GM19452 (cell line): ENCODE data around the gene AIM2.
"Not testable (repeated sequence)": the region's sequence is repeated elsewhere in the genome, so short reads cannot be mapped to it uniquely, and the experiment has no call there.

Experiments
- ATAC-seq: cut with Tn5 transposase; IDR thresholded peaks from one replicate; pipeline ENCODE4 v1.9.1; 2021; ENCODE audit not compliant: unreplicated experiment

The AIM2 gene

DNA sequence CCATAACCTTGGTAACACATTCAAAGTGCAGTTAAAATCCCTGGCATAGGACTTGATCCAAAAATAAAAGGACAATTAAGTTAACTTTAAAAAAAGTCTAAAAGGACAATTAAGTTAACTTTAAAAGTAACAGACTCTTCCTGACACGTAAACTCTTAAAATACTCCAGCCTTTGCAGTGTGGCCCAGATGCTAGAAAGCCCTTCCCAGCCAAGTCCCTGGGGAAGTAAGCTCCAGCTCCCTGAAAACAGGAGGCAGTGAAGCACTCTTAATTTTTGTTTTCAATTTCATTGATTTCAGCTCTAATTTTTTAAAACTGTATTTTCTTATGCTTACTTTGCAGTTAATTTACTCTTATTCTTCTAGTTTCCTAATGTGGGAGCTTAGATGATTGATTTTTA, 5.1 kb upstream of the AIM2 start:
- ATAC-seq, result no peak

- no peak for ATAC-seq
Measured at GRCh38 chr1:159079525-159079924, 3.0 kb upstream of the AIM2 start.

GRCh38 chr1:159077120-159077961, 775 bp upstream of the AIM2 start:
- ATAC-seq, result peak; percentile 72

DNA sequence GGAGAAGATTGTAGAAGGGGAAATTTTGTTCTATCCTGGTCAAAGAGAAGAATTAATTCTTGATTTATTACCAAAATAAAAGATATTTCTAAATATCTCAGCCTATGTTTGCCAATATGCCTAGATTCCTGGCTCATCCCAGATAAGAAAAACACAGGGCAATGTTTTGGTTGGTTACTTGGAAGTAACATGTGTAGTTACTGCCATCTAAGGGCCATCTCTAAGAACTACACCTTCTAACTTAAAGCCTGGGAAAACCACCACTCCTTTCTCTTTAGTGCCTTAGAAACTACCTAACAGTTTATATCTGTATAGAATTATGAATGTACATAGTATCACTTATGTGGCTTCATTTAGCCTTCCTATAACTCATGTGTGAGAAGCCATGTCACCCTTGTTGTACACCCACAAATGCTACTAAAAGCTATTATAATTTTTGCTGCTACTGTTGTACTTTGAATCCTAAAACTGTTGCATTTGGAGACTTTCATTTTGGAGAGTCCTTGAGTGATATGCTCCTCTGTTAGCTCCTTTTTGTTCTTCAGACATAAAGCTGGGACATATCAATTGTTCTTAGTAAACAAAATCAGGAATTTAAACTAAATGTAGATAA, 4.5 kb downstream of the AIM2 start:
- ATAC-seq, result no peak

- ATAC-seq, result no peak
Measured at GRCh38 chr1:159068886-159069285, 7.7 kb downstream of the AIM2 start.

GRCh38 chr1:159067699-159068621, 8.6 kb downstream of the AIM2 start:
- peak; percentile 84 for ATAC-seq

DNA sequence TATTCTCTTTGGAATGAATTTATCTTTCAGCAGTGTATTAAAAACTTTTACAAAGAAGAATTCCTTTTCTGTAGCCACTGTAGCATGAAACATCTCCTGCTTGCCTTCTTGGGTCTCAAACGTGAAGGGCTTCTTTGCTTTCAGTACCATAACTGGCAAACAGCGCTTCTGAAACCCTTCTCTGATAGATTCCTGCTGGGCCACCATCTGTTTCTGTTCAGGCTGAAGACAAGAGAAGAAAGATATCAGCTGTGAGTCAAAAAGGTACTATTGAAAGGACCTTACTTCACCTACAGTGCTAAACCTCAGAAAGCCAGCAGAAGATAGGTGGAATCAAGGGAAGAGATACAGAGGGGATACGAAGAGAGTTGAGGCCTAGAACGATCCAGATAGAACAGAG, 10.5 kb downstream of the AIM2 start:
- no peak for ATAC-seq

- no peak for ATAC-seq
Measured at GRCh38 chr1:159065106-159065505, 11.5 kb downstream of the AIM2 start.

- ATAC-seq, result no peak
Measured at GRCh38 chr1:159058751-159059150, 17.8 kb downstream of the AIM2 start.

GRCh38 chr1:159056069-159056698, 20.4 kb downstream of the AIM2 start:
- no peak for ATAC-seq

DNA sequence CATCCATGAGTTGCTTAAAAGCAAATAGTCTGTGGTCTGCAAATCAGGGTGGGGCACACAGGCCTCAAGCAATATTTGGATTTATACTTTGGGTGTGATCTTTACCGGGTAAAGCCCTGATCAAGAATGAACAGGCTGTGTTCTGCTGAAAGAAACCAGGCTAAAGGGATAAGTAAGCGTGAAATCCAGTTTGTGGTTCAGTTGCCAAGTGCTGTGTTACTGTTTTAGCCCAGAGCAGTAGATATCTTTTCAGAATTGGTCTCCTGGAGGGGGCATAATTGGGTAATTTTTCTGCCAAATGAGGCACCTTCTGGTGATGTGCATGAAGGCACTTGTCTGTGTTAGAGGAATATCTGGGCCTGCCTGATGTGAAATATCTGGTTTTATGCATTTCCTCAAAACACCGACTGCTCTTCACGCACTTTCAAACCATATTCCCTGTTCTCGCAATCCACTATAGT, 21.4 kb downstream of the AIM2 start:
- no peak for ATAC-seq

DNA sequence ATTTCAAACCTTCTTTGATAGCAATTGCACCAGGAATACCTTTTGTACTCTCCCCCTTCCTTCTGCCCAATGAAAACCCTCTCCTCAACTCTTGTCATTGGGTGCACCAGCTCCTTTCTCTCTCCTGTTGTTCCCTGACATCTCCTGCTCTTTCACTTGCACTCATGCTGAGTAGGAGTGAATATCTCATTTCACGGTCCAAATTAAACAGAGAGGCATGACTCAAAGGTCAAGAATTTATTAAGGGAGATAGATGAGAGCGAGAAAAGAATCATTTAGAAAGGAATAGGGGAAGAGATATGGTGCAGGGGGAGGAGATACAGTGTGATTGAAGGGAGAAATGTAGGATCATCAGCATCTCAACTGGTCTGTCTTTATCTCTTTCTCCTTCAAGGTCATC, 22.1 kb downstream of the AIM2 start:
- no peak for ATAC-seq

- no peak for ATAC-seq
Measured at GRCh38 chr1:159051436-159051835, 25.1 kb downstream of the AIM2 start.

DNA sequence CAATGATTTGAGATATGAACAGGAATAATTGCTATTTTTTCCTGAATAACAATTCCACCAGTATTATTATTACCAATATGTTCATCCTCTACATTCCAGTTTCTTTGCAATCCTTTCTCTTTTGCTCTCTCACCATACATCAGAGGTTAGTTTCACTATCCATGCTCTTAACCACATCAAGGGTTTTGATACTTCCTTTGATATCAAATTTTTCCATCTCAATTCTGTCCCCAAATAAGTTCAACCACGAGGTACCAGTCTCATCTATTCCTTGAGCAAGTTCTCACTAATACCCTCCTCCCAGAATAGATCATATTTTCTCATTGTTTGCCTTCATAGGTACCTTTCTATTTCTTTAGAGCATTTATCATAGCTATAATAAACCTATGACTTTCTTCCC, 30.1 kb downstream of the AIM2 start:
- ATAC-seq, result not testable (repeated sequence)

DNA sequence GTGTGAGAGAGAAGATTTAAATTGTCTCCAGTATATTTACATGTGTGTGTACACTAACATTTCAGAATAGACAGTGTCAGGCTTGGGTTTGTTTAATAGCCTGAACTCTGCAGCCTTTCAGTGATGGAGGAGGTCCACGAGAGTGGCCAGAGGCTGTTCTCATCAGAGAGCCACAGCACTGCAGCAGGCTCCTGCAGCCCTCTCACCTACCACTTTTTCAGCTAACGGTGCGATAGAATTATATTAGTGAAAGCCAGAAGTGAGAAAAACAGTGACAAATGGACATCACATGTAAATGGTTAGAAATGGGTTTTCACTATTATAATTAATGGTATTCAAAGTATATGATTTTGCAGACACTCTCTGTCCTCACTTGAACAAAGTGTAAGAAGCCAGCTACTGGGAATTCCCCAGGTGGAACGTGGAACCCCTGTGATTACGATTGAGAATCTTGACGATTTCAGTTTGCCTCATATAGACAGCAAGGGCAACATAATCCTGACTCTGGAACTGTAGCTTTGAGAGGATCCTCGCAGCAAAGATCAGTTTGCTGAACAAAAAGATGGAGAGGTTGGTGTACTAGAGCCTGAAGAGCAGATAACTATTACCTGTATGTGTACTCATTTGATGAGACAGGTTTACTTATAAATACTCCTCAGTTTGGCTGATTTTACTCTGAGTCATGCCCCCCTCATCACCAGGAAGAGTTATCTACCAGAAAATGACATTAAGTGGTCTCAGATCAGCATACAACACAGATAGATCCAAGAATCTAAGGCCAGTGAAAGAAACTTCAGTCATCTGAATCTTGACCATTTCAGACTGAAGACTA, 35.5 kb downstream of the AIM2 start:
- ATAC-seq, result no peak

DNA sequence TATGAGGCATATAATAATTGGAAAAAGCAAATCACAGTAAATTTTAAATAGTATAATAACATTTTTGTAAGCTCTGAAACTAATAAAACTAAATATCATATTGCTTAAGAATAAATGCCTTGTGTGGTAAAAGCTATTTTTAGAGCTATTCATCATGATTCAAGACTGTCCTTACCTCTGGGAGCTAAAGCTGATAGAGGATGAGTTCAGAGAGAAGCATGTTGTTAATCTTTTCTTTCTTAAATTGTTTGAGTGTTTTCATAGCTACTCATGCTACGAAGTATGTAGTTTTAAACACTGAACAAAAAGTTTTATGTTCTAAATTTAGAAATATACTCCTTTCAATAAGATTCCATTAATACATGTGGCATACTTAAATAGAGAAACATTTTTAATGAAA, 36.4 kb downstream of the AIM2 start:
- no peak for ATAC-seq

GRCh38 chr1:159030877-159031447, 45.6 kb downstream of the AIM2 start:
- ATAC-seq, result no peak

DNA sequence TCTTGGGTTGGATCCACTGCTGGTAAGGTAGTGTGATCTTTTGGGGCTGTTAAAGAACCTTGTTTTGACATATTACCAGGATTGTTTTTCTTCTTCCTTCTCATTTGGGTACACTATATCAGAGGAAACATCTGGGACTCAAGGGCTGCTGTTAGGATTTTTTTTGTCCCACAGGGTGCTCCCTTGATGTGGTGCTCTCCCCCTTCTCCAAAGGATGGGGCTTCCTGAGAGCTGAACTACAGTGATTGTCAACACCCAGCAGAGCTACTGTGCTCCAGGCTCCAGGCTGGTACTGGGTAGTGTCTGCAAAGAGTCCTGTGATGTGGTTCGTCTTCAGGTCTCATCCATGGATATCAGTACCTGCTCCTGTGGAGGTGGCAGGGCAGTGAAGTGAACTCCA, 46.3 kb downstream of the AIM2 start:
- ATAC-seq, result no peak

DNA sequence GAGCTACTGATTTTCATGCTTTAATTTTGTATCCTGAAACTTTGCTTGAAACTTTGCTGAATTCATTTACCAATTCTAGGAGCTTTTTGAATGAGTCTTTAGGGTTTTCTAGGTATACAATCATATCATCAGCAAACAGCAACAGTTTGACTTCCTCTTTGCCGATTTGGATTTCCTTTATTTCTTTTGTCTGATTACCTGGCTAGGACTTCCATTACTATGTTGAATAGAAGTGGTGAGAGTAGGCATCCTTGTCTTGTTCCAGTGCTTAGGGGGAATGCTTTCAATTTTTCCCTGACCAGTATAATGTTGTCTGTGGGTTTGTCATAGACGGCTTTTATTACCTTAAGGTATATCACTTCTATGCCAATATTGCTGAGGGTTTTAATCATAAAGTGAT, 49.7 kb downstream of the AIM2 start:
- not testable (repeated sequence) for ATAC-seq

DNA sequence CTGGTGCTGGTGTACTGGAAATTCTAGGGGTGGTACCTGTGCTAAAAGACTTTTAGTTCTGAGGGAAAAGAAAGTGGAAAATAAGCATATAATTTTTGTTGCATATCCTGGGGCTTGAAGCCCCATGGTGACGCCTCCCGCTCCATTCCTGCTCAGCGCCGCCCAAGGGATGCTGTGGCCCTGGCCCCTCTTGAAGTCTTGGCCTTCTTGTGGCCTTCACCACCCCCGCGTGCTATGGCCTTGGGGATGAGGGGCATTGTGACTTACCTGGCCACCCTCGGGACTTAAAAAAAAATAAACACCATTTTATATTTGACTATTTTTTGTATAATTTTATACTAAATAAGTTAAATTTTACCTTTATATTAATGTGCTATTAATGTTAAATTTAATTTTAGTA, 51.5 kb downstream of the AIM2 start:
- ATAC-seq, result no peak
